Panc1 (cell line): ENCODE measurements around the gene HDGFL1. TPM values are rescaled to one million over a fixed set of nuclear protein-coding genes. Genes with fewer than 3 reads are reported as not detected.

Experiments
- ATAC-seq: fragments of 200-7000 bp; cut with Tn5 transposase; 2 replicates; pipeline ENCODE4 v1.9.1; 2020; ENCODE audit warnings: mild to moderate bottlenecking, moderate library complexity
- BruUV-seq: library from RNA; stranded (reverse); fragments of 400-500 nt; replicated peaks from 2 replicates; lab custom pipeline; 2021; lab: Mats Ljungman, UMichigan
- CTCF ChIA-PET: fragments of 300-600 bp; sonication (Branson Sonifier 250); formaldehyde crosslinking; loops from one replicate; lab custom pipeline; 2022; ENCODE audit warnings: antibody characterized with exemption; lab: Charles Lee
- POLR2A ChIA-PET: fragments of 300-600 bp; sonication (Branson Sonifier 250); formaldehyde crosslinking; loops from one replicate; lab custom pipeline; 2022; ENCODE audit warnings: antibody characterized with exemption; lab: Charles Lee
- DNase-seq: peaks from one replicate; pipeline ENCODE4 v3.0.0-alpha.2; 2010; ENCODE audit warnings: low read depth, low spot score
- H3K27ac ChIP-seq: 2 replicates; pipeline ENCODE4 v1.5.1; 2011; ENCODE audit warnings: mild to moderate bottlenecking, low read length, inconsistent platforms
- H3K27me3 ChIP-seq: fragments of 200-500 bp; sonication (Bioruptor generic); 2 replicates; pipeline ENCODE4 v1.6.0; 2014; ENCODE audit warnings: low read length, inconsistent platforms; ENCODE audit not compliant: control insufficient read depth, insufficient read depth
- H3K36me3 ChIP-seq: fragments of 200-500 bp; sonication (Bioruptor generic); 2 replicates; pipeline ENCODE4 v1.5.1; 2014; ENCODE audit warnings: inconsistent platforms, mild to moderate bottlenecking, low read length, moderate library complexity; ENCODE audit not compliant: control insufficient read depth, insufficient read depth
- H3K4me1 ChIP-seq: 2 replicates; pipeline ENCODE4 v1.5.1; 2011; ENCODE audit warnings: inconsistent platforms, mild to moderate bottlenecking, low read length, moderate library complexity; ENCODE audit not compliant: control insufficient read depth, insufficient read depth
- H3K4me3 ChIP-seq, 2 experiments: 2 replicates each; pipeline ENCODE4 v1.5.1; 2011 to 2012; ENCODE audit warnings: low read depth in 2 of 2, low read length in 2 of 2, mild to moderate bottlenecking in 2 of 2, inconsistent platforms in 1 of 2, moderate library complexity in 1 of 2
- H3K9me3 ChIP-seq: fragments of 200-500 bp; sonication (Bioruptor generic); 2 replicates; pipeline ENCODE4 v1.5.1; 2014; ENCODE audit warnings: low read depth, mild to moderate bottlenecking, inconsistent platforms, low read length, moderate library complexity; ENCODE audit not compliant: control insufficient read depth, insufficient read depth
- SIN3A ChIP-seq: IDR thresholded peaks from 2 replicates; pipeline ENCODE4 v1.6.1; 2012; ENCODE audit warnings: low read depth, mild to moderate bottlenecking, low read length, moderate library complexity, borderline replicate concordance; ENCODE audit not compliant: insufficient read depth
- in situ Hi-C: cut with HindIII; loops from 2 replicates; pipeline ENCODE4 v1.10.0; 2016; ENCODE audit warnings: low sequenced_read_pairs, low pct_unique_long_range_greater_than_20kb
- intact Hi-C: fragments of 100-400 bp; cut with micrococcal nuclease; formaldehyde crosslinking; loops from one replicate; pipeline ENCODE4 v1.10.0; 2022; ENCODE audit not compliant: unreplicated experiment
- total RNA-seq: library from RNA; stranded (reverse); gene quantifications from one replicate; pipeline ENCODE4 v1.2.1, GENCODE V29; 2021; ENCODE audit not compliant: unreplicated experiment

The HDGFL1 gene
- total RNA-seq, 1 experiment from 2014 or later, result not detected

DNA sequence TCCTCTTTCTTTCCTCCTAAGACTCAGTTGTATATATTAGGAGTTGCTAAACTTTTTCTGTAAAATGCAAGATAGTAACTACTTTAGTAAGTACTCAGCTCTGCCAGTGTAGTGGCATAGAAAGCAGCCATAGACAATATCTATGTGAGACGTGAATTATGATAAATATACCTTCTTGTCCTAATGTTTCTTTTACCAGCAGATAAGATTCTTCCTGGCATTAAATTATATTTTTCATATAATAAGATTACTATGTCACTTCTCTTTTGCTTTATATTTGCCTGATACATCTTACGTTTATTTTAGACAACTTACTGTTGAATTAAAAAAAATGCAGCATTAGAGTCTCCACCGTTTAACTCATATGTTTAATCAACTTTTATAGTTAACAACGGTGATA, 51.7 kb downstream of the HDGFL1 start:
- ChIA-PET CTCF (no interaction called here), POLR2A (no interaction called here)
- Histone ChIP-seq H3K27me3 (no peaks in the 10 kb centered on the region), H3K4me3 (no peak overlapping the region), H3K9me3 (peaks cover 5% of the 10 kb centered on the region), H3K4me1 (no peaks in the 10 kb centered on the region), H3K36me3 (no peaks in the 10 kb centered on the region), H3K27ac (no peak overlapping the region)
- no peak for DNase-seq
- ATAC-seq, result no peak
- TF ChIP-seq SIN3A, result no peak
- intact Hi-C loops (no loop called here), in situ Hi-C loops (no loop called here)
- no TSS peak for BruUV-seq
